ENCODE data around the gene SCGB2B2. TPM values are rescaled to one million over a fixed set of nuclear protein-coding genes. Genes with fewer than 3 reads are reported as not detected.

The SCGB2B2 gene
- total RNA-seq, 1 experiment from 2014 or later, result not detected

Other genes starting within 250 kb of the SCGB2B2 start
- 289 and 291 TPM in 2 replicates for gene UBA2, start 248.8 kb downstream of the SCGB2B2 start, total RNA-seq (2014; rRNA removed; shearing (Covaris generic))
- 0.83 and 8.3 TPM in 2 replicates for gene WTIP, start 195.4 kb downstream of the SCGB2B2 start, total RNA-seq (2014; rRNA removed; shearing (Covaris generic))
- gene ZNF302, start 519 bp upstream of the SCGB2B2 start, total RNA-seq (2014; rRNA removed; shearing (Covaris generic)), result 12.2 and 22.9 TPM in 2 replicates
- 12.6 and 40.2 TPM in 2 replicates for gene ZNF181, start 57.1 kb upstream of the SCGB2B2 start, total RNA-seq (2014; rRNA removed; shearing (Covaris generic))
- gene ZNF599, start 96.1 kb upstream of the SCGB2B2 start, total RNA-seq (2014; rRNA removed; shearing (Covaris generic)), result 3.8 and 7.5 TPM in 2 replicates
- 2.1 and 2.9 TPM in 2 replicates for gene ZNF30, start 249.7 kb upstream of the SCGB2B2 start, total RNA-seq (2014; rRNA removed; shearing (Covaris generic))